Measurements from ENCODE around the gene C7orf33.

Gene C7orf33

GRCh38 chr7:148630078-148630477 is 39.5 kb downstream of the C7orf33 start:
- DNase-seq, result no peak

- no peak for DNase-seq
These were observed 43.2 kb downstream of the C7orf33 start for GRCh38 chr7:148633761-148634160.

- no peak for DNase-seq
These were observed 46.5 kb downstream of the C7orf33 start for GRCh38 chr7:148637094-148637493.

DNA sequence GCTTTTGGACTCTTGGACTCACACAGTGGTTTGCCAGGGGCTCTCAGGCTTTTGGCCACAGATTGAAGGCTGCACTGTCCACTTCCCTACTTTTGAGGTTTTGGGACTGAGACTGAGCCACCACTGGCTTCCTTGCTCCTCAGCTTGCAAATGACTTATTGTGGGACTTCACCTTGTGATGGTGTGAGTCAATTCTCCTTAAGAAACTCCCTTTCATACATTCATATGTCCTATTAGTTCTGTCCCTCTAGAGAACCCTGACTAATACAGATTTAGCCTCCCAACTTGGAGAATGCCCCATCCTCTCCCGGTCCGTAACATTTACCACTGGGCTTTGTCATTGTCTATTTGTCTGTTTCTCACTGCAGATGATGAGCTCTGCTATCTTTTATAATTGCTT is 55.3 kb downstream of the C7orf33 start:
- DNase-seq, result no peak

DNA sequence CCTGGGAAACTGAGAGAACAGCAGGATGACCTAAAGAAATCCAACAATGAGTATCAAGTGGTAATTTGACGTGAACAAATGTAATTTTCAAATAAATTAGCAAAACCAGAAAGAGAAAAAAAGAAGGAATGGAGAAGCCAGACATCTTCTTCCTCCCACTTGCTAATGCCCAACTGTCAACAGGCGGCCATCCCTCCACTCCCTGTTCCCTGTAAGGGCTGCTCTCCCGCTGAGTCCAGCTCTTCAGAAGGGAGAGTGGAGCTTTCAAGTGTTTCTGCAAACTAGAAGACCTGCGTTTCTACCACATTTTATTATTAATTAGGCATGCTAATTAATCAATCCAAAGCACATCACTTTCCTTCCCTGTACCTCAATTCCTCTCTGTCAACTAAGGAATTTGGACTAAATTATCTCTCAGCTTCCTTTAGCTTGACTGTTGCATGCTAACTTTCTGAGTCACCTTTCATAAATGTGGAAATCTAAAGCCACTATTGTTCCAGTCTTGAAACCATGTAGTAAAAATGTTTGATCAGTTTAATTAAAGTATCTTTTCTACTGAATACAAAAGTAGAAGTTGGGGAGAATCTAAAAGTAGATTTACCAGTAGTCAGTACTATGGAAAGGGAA is 59.8 kb downstream of the C7orf33 start:
- DNase-seq, result no peak

- DNase-seq, result no peak
These were observed 62.2 kb downstream of the C7orf33 start for GRCh38 chr7:148652773-148653172.

- no peak for DNase-seq
These were observed 67.4 kb downstream of the C7orf33 start for GRCh38 chr7:148657929-148658328.

GRCh38 chr7:148661471-148661870 is 70.9 kb downstream of the C7orf33 start:
- no peak for DNase-seq

DNA sequence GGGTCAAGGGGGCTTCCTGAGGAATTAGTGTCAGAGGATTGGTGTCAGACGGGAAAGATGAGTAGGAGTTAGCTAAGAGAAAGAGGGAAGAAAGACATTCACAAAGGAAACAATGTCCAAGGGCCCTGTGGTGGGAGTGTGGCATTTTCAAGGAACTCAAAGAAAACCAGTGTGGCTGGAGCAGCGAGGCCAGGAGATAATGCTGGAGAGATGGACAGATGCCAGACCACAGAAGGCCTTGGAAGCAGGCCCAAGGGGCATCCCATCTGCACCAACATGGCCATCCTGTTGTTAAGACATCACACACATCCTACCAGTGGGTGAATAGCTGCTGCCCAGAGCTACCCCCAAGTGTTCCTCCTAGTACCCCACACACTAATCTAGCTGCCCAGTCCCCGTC is 72.1 kb downstream of the C7orf33 start:
- no peak for DNase-seq

DNA sequence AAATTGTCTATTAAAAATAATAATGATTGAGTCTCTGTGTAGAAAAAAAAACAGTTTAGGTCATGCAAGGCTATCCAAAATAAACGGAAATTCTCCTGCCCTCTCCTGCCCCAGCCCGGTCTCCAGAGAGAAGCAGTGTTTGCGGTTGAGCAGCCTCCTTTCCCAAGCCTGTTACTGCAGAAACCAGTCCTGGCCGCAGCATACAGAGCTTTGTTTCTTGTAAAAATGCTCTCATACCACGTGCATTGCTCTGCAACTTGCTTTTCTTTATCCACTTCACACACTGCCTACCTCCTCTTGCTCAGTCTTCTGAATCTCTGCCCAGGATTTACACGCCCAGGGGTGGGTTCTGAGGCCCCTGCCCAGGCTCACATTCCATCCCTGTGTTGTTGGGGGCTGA is 73.8 kb downstream of the C7orf33 start:
- DNase-seq, result no peak

DNA sequence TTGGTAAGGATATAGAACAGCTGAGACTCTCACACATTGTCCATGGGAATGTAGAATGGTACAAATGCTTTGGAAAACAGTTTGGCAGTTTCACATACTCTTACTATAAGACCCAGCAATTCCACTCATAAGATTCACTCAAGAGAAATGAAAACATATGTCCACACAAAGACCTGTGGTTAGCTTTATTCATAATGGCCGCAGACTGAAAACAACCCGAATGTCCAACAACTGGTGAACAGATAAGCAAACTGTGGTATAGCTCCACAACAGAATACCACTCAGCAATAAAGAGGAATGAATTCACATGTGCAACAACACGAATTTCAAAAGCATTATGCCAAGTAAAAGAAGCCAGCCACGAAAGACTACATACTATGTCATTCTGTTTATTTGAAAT is 74.7 kb downstream of the C7orf33 start:
- DNase-seq, result peak; percentile 5
